Measurements from ENCODE around the gene ABCA13.
A peak's percentile ranks its signal among the peaks of the same experiment; 100 is the strongest.

ABCA13 gene

GRCh38 chr7:48387932-48388331 lies 216.7 kb downstream of the ABCA13 start:
- no peak for DNase-seq

DNA sequence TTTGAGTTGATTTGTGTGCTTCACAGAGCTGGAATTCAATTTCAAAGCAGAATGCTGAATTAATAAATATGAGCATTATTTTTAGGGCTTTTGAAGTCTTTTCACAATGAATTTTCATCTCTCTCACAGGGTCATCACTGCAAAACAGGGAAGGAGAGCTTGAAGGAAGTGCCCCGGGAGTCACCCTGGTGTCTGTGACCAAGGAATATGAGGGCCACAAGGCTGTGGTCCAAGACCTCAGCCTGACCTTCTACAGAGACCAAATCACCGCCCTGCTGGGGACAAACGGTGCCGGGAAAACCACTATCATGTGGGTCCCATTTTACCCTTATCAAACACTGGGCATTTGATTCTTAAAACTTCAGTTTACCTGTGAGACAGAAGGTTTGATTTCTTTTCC lies 217.7 kb downstream of the ABCA13 start:
- DNase-seq, result no peak

DNA sequence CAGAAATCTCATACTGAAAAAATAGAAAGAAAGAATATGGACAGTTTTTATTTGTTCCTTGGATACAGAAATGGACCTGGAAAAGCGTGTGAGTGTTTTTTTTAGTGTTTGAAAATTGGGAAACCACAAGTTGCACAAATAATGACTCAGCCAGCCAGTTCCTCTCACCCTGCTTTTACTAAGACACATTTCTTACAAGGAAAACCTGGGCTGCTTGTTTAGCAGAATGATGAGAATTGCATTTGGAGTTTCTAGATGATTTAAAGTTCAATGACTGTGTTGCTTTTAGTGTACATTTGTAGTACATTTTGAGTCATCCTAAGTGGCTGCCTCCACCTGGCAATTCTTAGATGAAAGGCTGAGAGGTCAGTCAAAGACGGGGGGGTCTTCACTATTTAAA lies 218.7 kb downstream of the ABCA13 start:
- peak; percentile 52 for DNase-seq

GRCh38 chr7:48390388-48391327 lies 219.4 kb downstream of the ABCA13 start:
- peak; percentile 76 for DNase-seq

DNA sequence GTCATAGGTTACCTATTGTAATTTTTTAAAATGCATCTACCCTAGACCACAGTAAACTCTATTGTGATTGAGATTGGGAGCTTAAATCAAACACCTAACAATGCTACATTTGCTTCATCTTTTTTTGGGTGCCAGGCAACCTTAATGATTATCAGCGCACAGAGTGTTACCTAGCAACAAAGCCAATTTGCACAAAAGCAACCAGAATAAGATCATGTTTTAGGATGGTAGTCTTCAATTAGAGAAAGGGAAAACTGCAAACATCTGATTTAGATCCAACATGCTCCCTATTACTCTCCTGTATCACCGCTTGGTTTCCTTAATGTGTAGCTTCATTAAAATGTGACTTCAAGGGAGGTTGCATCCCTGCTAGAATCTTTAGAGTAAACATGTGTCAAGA lies 226.9 kb downstream of the ABCA13 start:
- DNase-seq, result no peak

DNA sequence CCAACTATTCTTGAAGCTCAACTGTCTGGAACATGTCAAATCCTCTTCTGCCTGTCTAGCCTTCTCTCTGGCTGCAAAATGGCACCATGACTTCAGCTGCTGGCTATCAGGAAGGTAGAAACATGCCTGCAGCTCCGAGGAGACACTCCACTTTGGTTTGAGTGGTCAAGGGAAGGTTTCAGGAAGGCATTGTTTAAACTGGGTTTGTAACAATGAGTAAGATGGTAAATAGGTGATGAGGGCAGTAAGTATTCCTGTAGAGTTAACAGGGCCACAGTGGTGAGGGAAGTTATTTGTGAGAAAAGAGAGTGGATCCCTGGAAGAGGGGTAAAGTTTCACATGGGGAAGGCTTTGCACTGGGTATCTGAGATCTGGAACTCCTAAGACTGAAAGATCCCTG lies 231.5 kb downstream of the ABCA13 start:
- DNase-seq, result no peak

DNA sequence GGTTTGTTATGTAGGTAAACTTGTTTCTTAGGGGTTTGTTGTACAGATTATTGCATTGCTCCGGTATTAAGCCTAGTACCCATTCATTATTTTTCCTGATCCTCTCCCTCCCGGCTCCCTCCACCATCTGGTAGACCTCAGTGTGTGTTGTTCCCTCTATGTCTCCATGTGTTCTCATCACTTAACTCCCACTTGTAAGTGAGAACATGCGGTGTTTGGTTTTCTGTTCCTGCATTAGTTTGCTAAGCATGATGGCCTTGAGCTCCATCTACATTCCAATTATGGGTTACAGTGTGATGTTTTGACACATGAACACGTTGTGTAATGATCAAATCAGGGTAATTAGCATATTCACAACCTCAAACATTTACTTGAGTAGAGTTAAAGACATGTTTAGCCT lies 237.5 kb downstream of the ABCA13 start:
- DNase-seq, result no peak

- no peak for DNase-seq
Measured at GRCh38 chr7:48411619-48412018, 240.4 kb downstream of the ABCA13 start.

- no peak for DNase-seq
Measured at GRCh38 chr7:48414011-48414732, 242.9 kb downstream of the ABCA13 start.

DNA sequence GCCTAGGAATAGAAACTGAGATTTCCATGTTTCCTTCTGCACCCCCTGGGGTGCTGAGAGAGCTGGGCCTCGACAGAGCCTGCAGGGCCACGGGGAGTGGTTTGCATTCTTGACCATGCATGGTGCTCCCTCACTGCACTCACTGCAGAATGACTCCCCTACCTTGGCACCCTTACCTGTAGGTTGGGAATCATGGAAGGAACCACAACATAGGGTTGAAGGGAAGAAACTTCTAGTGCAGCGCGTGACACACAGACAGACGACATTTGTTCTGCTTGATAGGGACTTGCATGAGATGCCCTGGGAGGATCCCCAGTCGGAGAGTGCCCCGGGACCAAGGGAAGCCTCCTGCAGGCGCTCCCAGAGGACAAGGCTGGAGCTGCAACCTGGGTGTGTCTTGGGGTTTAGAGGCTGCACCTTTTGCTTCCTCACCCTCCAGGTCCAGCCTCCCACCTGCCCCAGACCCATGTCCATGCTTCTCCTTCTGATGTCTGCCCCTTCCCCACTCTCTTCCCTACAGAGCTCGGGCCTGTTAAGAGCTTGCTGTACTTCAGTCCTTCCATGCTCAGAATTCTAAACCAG lies 245.2 kb downstream of the ABCA13 start:
- DNase-seq, result no peak

DNA sequence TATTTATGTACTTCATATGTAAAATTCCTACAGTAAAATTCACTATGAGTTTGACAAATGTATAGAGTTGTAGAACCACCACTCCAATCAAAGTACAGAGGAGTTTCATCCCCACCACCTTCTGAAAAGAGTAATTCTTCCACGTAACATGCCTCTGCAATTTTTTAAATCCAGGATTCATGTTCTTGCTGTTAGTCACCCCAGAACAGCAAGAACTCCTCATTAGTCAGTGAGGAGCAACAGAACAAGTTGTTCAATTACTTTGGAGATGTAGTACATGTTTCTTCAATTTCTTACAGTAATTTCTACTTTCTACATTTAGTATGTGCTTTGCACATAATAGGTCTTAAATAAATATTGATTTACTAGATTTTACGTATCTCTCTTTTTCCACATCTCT lies 248.1 kb downstream of the ABCA13 start:
- no peak for DNase-seq

DNA sequence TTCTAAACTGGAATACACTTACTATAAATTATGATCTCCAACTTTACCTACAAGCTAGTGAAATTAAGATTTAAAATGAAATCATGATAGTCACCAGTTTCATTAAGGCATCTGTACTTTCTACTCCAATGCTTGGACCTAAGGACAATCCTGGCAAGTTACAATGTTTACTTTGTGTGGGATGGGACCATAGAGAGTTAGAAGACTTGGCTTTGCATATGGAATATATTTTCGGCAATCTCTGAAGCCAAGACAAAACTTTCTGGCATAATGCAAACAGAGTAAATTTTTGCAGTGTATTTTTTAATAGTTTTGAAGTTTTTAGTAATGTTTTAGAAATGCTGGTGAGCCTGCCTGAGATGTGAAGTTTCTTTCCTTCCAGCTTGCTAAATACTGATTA lies 248.9 kb downstream of the ABCA13 start:
- no peak for DNase-seq

DNA sequence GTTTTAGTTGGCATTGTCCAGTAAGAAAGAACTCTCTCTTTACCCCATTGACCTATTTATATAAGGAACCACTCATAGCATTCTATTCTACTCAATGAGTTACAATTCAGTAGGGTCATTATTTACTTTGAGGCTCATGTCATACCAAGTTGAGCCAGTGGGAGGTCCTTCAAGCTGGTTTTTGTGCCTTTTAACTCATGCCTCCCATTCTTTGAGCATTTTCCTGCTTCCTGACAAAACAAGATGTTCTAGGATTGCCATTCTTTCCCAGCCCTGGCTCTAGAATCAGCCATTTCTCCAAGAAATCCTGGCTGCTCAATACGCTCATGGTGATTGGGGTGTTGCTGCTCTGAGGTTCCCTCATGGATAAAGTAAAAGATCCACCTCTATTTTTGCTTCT lies 250.1 kb downstream of the ABCA13 start:
- no peak for DNase-seq

GRCh38 chr7:48424731-48425130 lies 253.5 kb downstream of the ABCA13 start:
- peak; percentile 39 for DNase-seq

DNA sequence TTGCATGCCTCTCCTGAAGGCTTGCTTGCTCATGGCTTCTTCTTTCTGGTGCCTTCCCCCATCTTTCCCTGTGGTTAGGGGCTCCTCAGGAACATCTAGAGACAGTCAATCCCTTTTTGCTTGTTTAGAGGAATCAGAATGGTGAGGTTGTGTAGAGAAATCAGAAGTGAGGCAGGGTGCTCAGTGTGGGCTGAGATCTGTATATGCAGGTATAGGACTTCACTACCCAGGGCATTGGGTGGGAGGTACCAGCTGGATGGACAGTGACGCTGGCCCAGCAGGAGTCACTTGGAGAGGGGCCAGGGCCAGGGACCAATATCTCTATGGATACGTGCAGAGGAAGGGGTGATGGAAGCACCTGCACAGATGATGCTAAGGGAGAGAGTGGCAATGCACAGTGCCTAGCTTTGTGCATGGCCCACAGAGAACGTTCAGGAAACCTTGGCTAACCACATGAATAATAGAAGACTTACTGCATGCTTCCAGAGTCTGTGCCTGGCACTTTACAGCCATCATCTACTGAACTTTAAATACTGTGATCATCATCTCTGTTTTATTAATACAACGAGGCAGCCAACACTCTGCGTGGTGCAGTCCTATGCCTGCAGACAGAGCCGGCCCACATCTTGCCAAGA lies 255.2 kb downstream of the ABCA13 start:
- DNase-seq, result no peak

- no peak for DNase-seq
Measured at GRCh38 chr7:48426966-48427555, 255.8 kb downstream of the ABCA13 start.

DNA sequence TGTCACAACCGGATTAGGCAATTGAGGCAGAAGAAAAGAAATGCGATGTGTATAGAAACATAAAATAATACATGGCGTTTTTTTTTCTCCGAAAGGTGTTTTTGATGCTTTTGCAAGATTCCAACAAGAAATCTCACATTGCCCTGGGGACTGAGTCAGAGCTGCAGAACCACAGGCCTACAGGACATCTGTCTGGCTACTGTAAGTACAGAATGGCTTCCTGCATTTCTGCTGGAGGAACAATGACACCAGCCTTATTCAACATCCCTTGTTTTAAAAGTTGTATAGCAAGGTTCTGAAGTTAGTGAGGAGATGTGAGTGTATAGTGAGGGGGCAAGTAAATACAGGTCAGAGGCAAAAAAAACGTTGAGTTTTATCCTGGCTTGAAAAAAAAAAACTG lies 256.4 kb downstream of the ABCA13 start:
- no peak for DNase-seq

- no peak for DNase-seq
Measured at GRCh38 chr7:48428091-48428684, 256.9 kb downstream of the ABCA13 start.

- no peak for DNase-seq
Measured at GRCh38 chr7:48429117-48429516, 257.9 kb downstream of the ABCA13 start.

DNA sequence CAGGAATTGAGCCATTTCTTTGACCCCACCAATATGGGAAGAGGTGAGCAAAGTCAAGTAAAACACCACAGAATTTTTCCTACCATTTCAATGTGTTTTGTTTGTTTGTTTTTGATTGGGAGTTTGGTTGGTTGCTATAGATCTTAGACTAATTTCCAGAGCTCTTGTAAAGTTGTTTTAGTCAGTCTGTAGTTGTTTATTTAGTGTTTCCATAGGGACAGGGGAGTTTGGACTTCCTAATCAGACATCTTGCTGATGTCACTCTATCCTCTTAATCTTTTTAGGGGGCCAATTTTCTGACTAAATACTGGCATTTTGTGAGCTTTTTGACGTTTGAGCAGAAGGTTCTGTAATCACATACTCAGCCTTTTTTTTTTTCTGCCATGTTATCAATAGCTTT lies 266.9 kb downstream of the ABCA13 start:
- DNase-seq, result no peak

DNA sequence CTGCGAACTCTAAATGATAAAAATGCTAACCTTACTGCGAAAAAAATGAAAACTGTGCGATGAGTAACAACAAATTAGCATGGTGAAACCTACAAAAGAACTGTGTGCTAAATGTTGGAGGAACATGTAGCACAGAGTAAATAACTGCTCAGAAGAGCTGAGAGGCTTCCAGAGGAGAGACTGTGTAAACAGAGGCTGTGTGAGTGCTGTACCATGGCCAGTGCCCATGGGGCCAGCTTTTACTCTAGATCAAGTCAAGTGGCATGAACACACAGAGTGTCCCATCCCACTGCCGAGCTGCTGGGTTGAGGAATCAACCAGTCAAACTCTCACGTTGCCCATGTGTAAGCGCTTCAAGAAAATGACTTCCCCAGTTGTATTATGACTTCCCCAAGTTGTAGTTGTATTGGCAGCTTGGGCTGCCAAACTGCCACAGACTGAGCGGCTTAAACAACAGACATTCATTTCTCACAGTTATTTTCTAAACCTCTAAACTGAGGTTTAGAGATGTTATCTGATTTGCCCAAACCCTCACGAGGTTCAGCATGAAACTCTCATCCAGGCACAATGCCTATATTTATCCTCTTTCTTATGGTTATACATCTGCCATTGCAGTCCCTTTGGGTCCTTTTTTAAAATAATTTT lies 270.7 kb downstream of the ABCA13 start:
- no peak for DNase-seq

DNA sequence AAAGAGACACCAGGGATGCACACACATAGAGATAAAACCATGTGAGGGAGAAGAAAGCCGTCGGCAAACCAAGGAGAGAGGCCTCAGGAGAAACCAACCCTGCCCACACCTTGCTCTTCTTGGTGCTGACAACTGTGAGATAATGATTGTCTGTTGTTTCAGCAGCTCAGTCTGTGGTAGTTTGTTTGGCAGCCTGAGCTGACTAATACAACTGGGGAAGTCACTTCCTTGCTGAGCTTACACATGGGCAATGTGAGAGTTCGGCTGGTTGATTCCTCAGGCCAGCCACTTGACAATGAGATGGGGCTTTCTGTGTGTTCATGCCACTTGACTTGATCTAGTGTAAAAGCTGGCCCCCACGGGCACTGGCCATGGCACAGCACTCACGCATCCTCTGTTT lies 271.8 kb downstream of the ABCA13 start:
- DNase-seq, result no peak

Measured in OCI-M1 (cell line).